Amniotic epithelial cell (primary cell): ENCODE measurements around the gene SLC47A2.

Source experiments
- DNase-seq: peaks from one replicate; pipeline ENCODE4 v3.0.0-alpha.2; 2010; ENCODE audit warnings: low read depth

Gene SLC47A2

DNA sequence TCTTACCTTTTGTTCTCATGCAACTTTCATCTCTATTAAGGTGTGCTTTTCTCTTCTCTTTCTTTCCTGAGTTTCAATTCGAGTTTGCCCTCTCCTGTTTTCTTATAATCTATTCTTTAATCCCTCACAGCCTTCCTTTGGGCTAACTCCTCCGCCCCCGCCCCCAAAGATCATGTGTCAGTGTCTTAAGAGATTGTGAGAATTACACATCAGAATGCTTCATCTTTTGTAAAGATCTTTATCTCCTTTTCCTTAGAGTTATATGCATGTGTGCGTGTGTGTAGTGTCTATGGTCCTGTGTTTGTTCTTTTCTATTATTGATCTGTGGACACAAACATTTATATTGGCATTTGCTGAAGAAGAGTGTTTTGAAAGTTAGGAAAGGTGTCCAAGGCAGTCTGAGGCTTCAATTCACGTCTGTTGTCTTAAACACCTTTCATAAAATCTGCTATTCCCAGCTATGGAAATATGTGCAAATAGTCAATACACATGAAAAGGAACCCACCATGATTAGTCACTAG is 74.0 kb downstream of the SLC47A2 start:
- no peak for DNase-seq

GRCh38 chr17:19641687-19642372 is 74.6 kb downstream of the SLC47A2 start:
- no peak for DNase-seq

DNA sequence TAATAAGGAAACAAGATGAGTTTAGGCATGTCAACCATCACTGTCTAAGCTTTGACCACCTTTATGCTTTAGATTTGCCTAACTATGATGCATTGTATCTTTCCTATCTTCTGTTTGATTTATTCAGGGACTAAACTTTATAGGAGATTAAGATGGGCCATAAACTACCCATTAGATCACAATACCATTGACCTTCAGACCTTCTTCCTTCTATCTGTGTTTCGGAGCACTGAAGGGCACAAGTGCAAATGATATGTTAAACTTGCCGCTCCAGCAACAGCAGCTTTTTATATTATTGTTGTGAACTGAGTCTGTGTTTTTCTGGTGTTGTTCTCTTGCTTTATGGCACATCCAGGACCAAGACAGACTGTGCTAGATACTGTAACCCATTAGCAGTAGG is 84.5 kb downstream of the SLC47A2 start:
- DNase-seq: no peak

DNA sequence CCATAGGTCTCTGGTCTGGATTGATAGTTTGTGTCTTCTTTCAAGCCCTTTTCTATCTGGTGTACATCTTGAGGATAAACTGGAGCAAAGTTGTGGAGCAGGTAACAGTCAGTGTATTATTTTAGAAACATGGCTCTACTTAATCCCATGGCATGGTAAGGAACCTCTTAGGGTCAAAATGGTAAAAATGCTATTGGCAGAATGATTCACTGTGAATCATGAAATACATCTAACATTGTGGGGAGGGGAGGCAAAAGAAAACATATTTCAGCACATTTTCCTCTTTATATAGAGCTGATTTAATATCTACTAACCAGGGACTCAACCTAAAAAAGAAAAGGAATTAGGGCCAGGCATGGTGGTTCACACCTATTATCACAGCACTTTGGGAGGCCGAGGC is 85.7 kb downstream of the SLC47A2 start:
- no peak for DNase-seq

DNA sequence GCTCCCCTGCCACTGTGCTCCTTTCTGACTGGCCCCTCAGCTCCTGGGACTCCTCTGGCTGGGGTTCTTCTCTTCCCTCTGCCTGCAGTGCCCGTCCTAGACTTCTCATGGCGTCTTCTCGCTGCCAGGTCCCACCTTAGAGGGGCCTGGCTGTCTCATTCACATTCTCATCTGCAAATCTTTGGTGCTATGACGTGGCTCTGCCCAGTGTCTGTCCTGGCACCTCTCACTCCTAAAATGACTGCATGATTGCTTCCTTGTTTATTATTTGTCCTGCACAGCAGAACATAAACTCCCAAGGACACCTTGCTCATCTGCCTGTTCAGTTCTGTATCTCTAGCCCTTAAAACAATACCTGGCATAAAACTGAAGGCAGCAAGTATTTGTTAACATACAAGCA is 86.3 kb downstream of the SLC47A2 start:
- DNase-seq: no peak

GRCh38 chr17:19629449-19629848 is 86.9 kb downstream of the SLC47A2 start:
- no peak for DNase-seq
